GM18951 (cell line): Measurements from ENCODE around the gene GREB1.

Experiments used
- POLR2A ChIP-seq: IDR thresholded peaks from 4 replicates; pipeline ENCODE4 v1.6.1; 2011; ENCODE audit warnings: mild to moderate bottlenecking; ENCODE audit not compliant: insufficient read length, insufficient read depth; ENCODE audit errors: extremely low read depth
- in situ Hi-C: fragments of 300-500 bp; cut with MboI; formaldehyde crosslinking; loops from one replicate; pipeline ENCODE4 v1.12.0; 2022; ENCODE audit warnings: low sequenced_read_pairs, mixed read lengths, inconsistent platforms; ENCODE audit not compliant: unreplicated experiment

Gene GREB1

GRCh38 chr2:11577101-11577883, 43.4 kb downstream of the GREB1 start:
- in situ Hi-C loops = loop anchor here (25.0 kb wide), 1 partner anchor 740 kb away; no protein-coding TSS in a partner anchor
- no peak for TF ChIP-seq POLR2A

GRCh38 chr2:11578081-11578948, 44.5 kb downstream of the GREB1 start:
- no peak for TF ChIP-seq POLR2A
- in situ Hi-C loops = loop anchor here (25.0 kb wide), 1 partner anchor 741 kb away; no protein-coding TSS in a partner anchor

DNA sequence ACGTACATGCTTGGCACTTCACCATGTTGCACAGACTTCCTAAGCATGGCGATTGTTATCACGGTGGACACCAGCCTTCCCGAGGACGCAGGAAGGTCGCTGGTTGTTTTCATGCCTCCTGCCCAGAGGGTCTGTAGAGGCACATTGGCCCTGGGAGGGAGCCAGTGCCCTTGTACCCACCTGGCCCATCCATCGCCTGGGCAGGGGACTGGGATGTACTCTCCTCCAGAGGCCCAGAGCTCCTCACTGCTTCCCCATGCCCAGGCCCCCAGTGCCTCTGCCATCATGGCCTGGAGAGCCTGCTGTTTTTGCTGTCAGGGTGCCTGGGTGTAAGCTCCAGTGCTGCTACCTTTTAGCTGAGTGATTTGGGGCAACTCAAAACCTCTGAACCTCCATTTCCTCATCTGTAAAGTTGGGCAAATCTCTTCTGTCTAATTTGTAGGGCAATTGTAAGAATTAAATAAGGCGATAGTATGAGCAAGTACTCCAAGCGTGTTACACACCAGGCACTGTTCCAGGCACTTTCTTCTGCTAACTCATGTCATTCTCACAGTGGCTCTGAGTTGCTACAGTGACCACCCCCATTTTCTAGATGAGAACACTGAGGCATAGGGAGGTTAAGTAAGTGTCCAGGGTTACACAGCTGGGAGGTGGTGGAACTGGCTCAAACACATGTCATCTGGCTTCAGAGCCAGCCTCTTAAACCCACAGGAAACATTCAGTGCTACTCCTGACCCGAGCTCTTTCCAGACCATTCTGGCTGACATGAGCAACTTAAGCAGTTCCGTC, 45.3 kb downstream of the GREB1 start:
- in situ Hi-C loops = loop anchor here (25.0 kb wide), 1 partner anchor 742 kb away; no protein-coding TSS in a partner anchor
- TF ChIP-seq POLR2A = no peak

GRCh38 chr2:11579867-11580659, 46.2 kb downstream of the GREB1 start:
- TF ChIP-seq POLR2A = no peak
- in situ Hi-C loops = loop anchor here (10.0 to 25.0 kb wide), 3 partner anchors 85 to 743 kb away; no protein-coding TSS in a partner anchor

DNA sequence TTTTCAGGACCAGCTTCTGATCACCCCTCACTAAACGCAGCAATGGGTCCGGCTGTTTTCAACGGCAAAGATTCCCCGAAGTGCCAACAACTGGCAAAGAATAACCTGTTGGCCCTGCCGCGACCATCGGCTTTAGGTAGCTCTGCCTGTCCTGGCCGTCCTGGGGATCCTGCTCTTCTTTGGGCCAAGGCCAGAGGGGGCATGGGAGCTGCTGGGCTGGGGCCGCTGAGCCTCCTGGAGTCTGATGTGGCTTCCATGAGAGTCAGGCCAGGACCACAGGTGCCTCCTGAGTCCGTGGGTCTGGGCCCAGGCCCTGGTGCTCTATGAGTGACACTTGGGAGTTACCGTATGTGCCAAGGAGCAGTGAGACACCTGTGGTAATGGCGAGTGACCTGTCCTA, 46.9 kb downstream of the GREB1 start:
- in situ Hi-C loops = loop anchor here (10.0 to 25.0 kb wide), 3 partner anchors 86 to 743 kb away; no protein-coding TSS in a partner anchor
- no peak for TF ChIP-seq POLR2A

DNA sequence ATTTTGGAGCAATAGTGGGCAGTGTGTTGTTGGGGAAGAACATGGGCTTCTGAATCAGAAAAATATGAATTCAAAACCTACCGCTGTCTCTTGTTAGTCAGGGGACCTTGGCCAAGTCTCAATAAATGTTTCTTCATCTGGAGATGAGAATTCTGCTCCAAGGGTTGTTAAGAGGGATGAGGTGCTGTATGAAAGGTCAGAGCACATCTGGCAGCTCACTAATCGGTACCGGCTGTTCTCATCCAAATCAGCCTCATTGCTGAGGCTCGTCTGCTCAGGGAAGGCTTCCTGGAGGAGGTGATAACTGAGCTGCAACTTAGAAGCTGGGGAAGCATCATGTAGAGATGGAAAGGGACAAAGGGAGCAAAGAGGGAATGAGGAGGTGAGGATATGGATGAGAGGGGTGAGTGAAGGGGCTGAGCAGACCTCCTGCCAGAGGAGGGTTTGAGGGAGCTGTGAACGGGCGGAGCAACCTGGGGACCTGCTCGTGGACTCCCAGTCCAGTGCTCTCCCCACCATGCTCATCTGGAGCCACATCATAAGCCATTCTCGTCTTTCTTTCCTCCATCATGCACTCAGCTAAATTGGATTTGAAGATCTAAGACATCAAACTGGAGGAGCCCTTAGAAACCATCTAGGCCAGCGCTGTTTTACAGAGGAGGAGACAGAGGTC, 47.4 kb downstream of the GREB1 start:
- in situ Hi-C loops = loop anchor here (10.0 to 25.0 kb wide), 3 partner anchors 86 to 744 kb away; no protein-coding TSS in a partner anchor
- TF ChIP-seq POLR2A = no peak

- in situ Hi-C loops = loop anchor here (10.0 to 25.0 kb wide), 3 partner anchors 87 to 745 kb away; no protein-coding TSS in a partner anchor
- TF ChIP-seq POLR2A = no peak
Observed at GRCh38 chr2:11581797-11582611, 48.2 kb downstream of the GREB1 start.

- TF ChIP-seq POLR2A = no peak
- in situ Hi-C loops = loop anchor here (10.0 to 25.0 kb wide), 3 partner anchors 88 to 745 kb away; no protein-coding TSS in a partner anchor
Observed at GRCh38 chr2:11582612-11582861, 48.7 kb downstream of the GREB1 start.

DNA sequence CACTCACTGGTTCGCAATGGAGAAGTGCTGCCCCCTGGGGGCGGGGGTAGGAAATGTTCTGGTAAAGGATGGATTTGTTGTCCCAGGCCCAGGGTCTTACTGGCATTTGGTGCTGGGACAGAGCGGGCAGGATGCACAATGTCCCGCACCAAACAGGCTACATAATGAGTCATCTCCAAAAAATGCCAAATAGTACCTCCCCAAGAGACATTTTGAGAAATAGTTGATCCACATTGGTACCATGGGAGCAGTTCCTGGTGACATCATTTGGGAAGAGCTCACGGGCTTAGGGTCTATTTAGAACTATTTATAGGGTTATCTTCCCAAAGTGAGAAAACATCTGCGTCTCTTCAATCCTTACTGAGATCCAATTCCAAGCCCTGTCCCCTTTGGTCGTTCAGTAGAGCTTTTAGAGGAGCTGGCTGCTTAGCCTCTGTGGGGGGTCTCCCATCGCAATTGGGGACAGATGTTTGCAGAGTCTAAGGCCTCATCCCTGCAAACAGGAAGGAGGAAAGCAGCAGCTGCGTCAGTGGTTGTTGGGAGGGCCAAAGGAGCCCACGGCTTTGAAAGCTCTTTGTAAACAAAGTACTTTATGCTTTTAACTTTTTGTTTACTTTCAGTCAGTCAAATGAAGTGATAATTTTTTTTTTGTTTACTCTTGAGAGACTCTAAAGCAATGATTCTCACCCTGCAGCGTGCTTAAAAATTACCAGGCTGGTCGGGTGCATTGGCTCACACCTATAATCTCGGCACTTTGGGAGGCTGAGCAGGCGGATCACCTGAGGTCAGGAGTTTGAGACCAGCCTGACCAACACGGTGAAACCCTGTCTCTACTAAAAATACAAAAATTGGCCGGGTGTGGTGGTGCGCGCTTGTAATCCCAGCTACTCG, 49.3 kb downstream of the GREB1 start:
- no peak for TF ChIP-seq POLR2A
- in situ Hi-C loops = loop anchor here (10.0 to 25.0 kb wide), 3 partner anchors 88 to 746 kb away; no protein-coding TSS in a partner anchor
